ENCODE results near the gene CXADR. TPM values are rescaled to one million over a fixed set of nuclear protein-coding genes. Genes with fewer than 3 reads are reported as not detected.
A peak's percentile ranks its signal among the peaks of the same experiment; 100 is the strongest.

The CXADR gene
- total RNA-seq, 1 experiment from 2014 or later = 21.7 TPM

DNA sequence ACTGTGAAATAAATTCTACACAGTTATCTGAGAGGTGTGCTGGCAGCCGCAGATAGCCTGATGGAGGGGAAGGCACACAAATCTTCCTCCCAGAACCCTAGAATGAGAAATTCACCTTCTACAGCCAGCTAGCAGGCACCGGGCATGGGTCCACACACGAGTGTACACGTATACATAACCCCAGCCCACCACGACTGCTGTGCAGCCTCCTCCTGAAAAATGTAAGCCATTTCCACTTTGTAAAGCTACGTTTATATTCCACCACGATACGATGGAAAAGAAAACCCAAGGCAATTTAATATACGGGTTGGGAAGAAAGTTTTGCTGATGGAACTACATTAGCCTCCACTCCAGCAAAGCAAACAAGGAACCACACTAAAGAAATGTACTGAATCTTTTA, 98.1 kb downstream of the CXADR start:
- CTCF ChIA-PET = interaction anchor here (0.6 to 1.2 kb wide), 2 partner anchors 99 to 289 kb away, joined by 3 to 7 read pairs; no protein-coding TSS in a partner anchor
- no peaks in the 10 kb centered on the region for H3K27me3 ChIP-seq (ENCODE audit: insufficient read depth, low read depth)
- POLR2A ChIA-PET (ENCODE audit: unreplicated experiment) = no interaction called here
- no peaks in the 10 kb centered on the region for H3K9me2 ChIP-seq (ENCODE audit: insufficient read depth)
- TF ChIP-seq, protein P1, sequence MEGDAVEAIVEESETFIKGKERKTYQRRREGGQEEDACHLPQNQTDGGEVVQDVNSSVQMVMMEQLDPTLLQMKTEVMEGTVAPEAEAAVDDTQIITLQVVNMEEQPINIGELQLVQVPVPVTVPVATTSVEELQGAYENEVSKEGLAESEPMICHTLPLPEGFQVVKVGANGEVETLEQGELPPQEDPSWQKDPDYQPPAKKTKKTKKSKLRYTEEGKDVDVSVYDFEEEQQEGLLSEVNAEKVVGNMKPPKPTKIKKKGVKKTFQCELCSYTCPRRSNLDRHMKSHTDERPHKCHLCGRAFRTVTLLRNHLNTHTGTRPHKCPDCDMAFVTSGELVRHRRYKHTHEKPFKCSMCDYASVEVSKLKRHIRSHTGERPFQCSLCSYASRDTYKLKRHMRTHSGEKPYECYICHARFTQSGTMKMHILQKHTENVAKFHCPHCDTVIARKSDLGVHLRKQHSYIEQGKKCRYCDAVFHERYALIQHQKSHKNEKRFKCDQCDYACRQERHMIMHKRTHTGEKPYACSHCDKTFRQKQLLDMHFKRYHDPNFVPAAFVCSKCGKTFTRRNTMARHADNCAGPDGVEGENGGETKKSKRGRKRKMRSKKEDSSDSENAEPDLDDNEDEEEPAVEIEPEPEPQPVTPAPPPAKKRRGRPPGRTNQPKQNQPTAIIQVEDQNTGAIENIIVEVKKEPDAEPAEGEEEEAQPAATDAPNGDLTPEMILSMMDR (conservative IDR thresholded peaks at IDR 0.05) = no peak
- TF ChIP-seq EZH2 (IDR thresholded peaks at IDR 0.05; ENCODE audit: low read depth) = no peak
- no TSS peak for BruUV-seq (replicated peaks)
- peaks cover 11% of the 10 kb centered on the region for H3K4me1 ChIP-seq (replicated peaks; ENCODE audit: insufficient read depth)
- DNase-seq = no peak
- H2AFZ ChIP-seq = peak overlapping the region; percentile 94
- no peaks in the 10 kb centered on the region for H3K36me3 ChIP-seq (ENCODE audit: low read depth)
- peaks cover 8% of the 10 kb centered on the region; the same call in 1 of the 2 replicates for H3F3A ChIP-seq (ENCODE audit: insufficient read depth, low read depth)
- peak overlapping the region; percentile 81 for H3K4me2 ChIP-seq
- intact Hi-C loops (cut with micrococcal nuclease; ENCODE audit: unreplicated experiment) = loop anchor here (5.0 kb wide), 1 partner anchor 99 kb away; the partner anchor contains the start of gene CXADR
- no peaks in the 10 kb centered on the region for H4K20me1 ChIP-seq (ENCODE audit: insufficient read depth)
- H3K27ac ChIP-seq = peak overlapping the region; percentile 45
- peaks cover 44% of the 10 kb centered on the region for H3K79me2 ChIP-seq (ENCODE audit: low read depth)
- no peaks in the 10 kb centered on the region for H3K9me3 ChIP-seq (ENCODE audit: insufficient read depth, low read depth)
- peak overlapping the region; percentile 88 for H3K4me3 ChIP-seq

GRCh38 chr21:17611414-17612022, 98.7 kb downstream of the CXADR start:
- Histone ChIP-seq H3K4me1 (replicated peaks; ENCODE audit: insufficient read depth) (peaks cover 11% of the 10 kb centered on the region), H3F3A (ENCODE audit: insufficient read depth, low read depth) (peaks cover 8% of the 10 kb centered on the region; the same call in 1 of the 2 replicates), H3K36me3 (ENCODE audit: low read depth) (no peaks in the 10 kb centered on the region), H4K20me1 (ENCODE audit: insufficient read depth) (no peaks in the 10 kb centered on the region), H3K4me3 (peak overlapping the region; percentile 88), H2AFZ (peak overlapping the region; percentile 94), H3K4me2 (peak overlapping the region; percentile 81), H3K9me2 (ENCODE audit: insufficient read depth) (no peaks in the 10 kb centered on the region), H3K9me3 (ENCODE audit: insufficient read depth, low read depth) (no peaks in the 10 kb centered on the region), H3K79me2 (ENCODE audit: low read depth) (peaks cover 44% of the 10 kb centered on the region), H3K27me3 (ENCODE audit: insufficient read depth, low read depth) (no peaks in the 10 kb centered on the region), H3K27ac (peak overlapping the region; percentile 45)
- intact Hi-C loops (cut with micrococcal nuclease; ENCODE audit: unreplicated experiment) = loop anchor here (5.0 kb wide), 1 partner anchor 99 kb away; the partner anchor contains the start of gene CXADR
- TF ChIP-seq, protein P1 (conservative IDR thresholded peaks at IDR 0.05) = no peak
- no peak for TF ChIP-seq EZH2 (IDR thresholded peaks at IDR 0.05; ENCODE audit: low read depth)
- TSS peak; percentile 35 for BruUV-seq (replicated peaks)
- ChIA-PET POLR2A (ENCODE audit: unreplicated experiment) (no interaction called here), CTCF (interaction anchor here (0.5 to 1.2 kb wide), 2 partner anchors 100 to 393 kb away, joined by 3 read pairs; no protein-coding TSS in a partner anchor)
- DNase-seq = peak; percentile 61 to 73

DNA sequence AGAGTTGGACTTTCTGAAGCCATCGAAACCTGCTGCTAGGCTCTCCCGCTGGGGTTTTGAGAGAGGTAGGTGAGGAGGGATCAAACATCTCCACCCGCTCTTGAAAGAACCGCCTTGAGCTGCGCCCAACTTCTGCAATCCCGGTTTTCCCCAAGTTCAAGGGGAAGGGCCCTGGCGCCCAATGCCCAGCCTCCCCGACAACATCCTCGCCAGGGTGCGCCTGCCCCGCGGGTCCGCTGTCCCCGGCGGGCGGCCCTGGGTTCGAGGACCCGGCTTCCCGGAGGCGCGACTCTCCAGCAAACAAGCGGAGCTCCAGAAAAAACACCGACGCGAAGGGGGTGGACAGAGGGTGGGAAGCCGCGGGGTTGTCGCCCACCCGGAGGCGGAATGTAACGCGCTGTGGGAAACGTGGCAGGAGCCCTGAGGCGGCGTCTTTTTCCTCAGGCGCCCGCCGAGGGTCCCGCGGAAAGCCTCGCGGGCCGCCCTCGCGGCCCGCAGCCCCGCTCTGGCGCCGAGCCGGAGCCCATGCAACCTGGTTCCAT, 99.3 kb downstream of the CXADR start:
- intact Hi-C loops (cut with micrococcal nuclease; ENCODE audit: unreplicated experiment) = loop anchor here (5.0 kb wide), 1 partner anchor 100 kb away; the partner anchor contains the start of gene CXADR
- H3K79me2 ChIP-seq (ENCODE audit: low read depth) = peaks cover 44% of the 10 kb centered on the region
- no peaks in the 10 kb centered on the region for H3K27me3 ChIP-seq (ENCODE audit: insufficient read depth, low read depth)
- DNase-seq = peak in 1 of 2 experiments; percentile 43
- peaks cover 8% of the 10 kb centered on the region; the same call in 1 of the 2 replicates for H3F3A ChIP-seq (ENCODE audit: insufficient read depth, low read depth)
- H3K4me3 ChIP-seq = peak overlapping the region; percentile 88
- TSS peak; percentile 98 for BruUV-seq (replicated peaks)
- H3K9me2 ChIP-seq (ENCODE audit: insufficient read depth) = no peaks in the 10 kb centered on the region
- H3K27ac ChIP-seq = peak overlapping the region; percentile 45
- H3K4me2 ChIP-seq = peak overlapping the region; percentile 81
- POLR2A ChIA-PET (ENCODE audit: unreplicated experiment) = no interaction called here
- peak overlapping the region; percentile 94 for H2AFZ ChIP-seq
- CTCF ChIA-PET = interaction anchor here (0.5 kb wide), 1 partner anchor 394 kb away, joined by 3 read pairs; no protein-coding TSS in a partner anchor
- no peaks in the 10 kb centered on the region for H3K36me3 ChIP-seq (ENCODE audit: low read depth)
- no peaks in the 10 kb centered on the region for H3K9me3 ChIP-seq (ENCODE audit: insufficient read depth, low read depth)
- peaks cover 11% of the 10 kb centered on the region for H3K4me1 ChIP-seq (replicated peaks; ENCODE audit: insufficient read depth)
- TF ChIP-seq, protein P1 (conservative IDR thresholded peaks at IDR 0.05) = no peak
- no peak for TF ChIP-seq EZH2 (IDR thresholded peaks at IDR 0.05; ENCODE audit: low read depth)
- no peaks in the 10 kb centered on the region for H4K20me1 ChIP-seq (ENCODE audit: insufficient read depth)

Measured in PC-9 (cell line).